Keratinocyte (primary cell): ENCODE results near the gene TSPAN4.

ENCODE experiments used
- CTCF ChIP-seq, 3 experiments: IDR thresholded peaks in 1 of 3; conservative IDR thresholded peaks in 1 of 3; optimal IDR thresholded peaks in 1 of 3; 2 replicates in 2 of 3; 3 replicates in 1 of 3; pipeline versions ENCODE3 to v1.5.1; 2011; ENCODE audit warnings: low read length in 3 of 3, mild to moderate bottlenecking in 3 of 3, moderate library complexity in 2 of 3, control low read depth in 1 of 3, inconsistent platforms in 1 of 3; ENCODE audit not compliant: insufficient read depth in 2 of 3; ENCODE audit errors: extremely low read depth in 1 of 3
- EZH2 ChIP-seq: IDR thresholded peaks from one replicate; pipeline ENCODE4 v1.6.1; 2012; ENCODE audit warnings: inconsistent platforms, mild to moderate bottlenecking, low read length, moderate library complexity

DNA sequence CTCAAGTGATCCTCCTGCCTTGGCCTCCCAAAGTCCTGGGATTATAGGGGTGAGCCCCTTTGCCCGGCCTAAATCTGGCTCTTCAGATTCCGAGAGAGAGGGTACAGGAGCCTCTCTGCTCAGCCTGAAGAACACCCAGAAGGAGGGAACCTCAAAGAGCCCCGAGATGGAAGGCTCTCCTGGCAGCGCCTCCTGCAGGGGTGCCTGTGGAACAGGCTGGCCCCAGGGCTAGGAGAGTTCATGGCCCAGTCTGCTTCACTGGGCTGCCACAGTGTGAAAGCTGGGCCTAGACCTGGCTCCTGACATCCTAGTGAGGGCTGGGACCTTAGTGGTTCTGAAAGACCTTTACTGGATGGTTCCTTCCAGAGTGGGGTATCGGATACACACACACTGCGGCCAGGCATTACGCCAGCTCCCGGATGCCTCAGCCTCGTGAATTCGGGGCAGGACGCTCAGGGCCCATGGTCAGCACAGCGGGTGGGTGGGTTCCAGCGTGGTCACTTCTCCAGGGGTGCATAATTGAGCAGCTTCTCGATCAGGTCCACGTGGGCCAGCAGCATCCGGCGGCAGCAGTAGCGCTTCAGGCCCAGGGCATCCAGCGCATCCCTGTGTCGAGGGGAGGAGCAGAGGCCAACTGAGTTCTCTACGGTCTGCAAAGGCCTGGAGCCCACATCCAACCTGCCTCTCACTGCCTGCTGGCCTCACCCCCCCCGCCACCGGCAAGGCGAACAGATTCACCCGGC, 2.6 kb upstream of the TSPAN4 start:
- peak in 2 of 3 experiments; percentile 63 to 74 for TF ChIP-seq CTCF (optimal IDR thresholded peaks at IDR 0.05 in 1 of 3, IDR thresholded peaks at IDR 0.05 in 1 of 3, conservative IDR thresholded peaks at IDR 0.05 in 1 of 3; ENCODE audit: extremely low read depth in 1 of 3, insufficient read depth in 2 of 3, low read length in 3 of 3)
- TF ChIP-seq EZH2 = no peak
